ENCODE measurements around the gene CTIF.

The CTIF gene

GRCh38 chr18:48705043-48705442 lies 166.2 kb downstream of the CTIF start:
- no peak for TF ChIP-seq CTCF (IDR thresholded peaks at IDR 0.05; ENCODE audit: low read depth, low read length)
- no peak for DNase-seq
- Histone ChIP-seq H3K4me1 (no peaks in the 10 kb centered on the region), H3K27me3 (no peaks in the 10 kb centered on the region), H3K4me3 (ENCODE audit: low read depth, low read length) (no peak overlapping the region), H3K9me3 (no peaks in the 10 kb centered on the region), H3K36me3 (no peaks in the 10 kb centered on the region)

GRCh38 chr18:48705531-48705930 lies 166.7 kb downstream of the CTIF start:
- no peak for TF ChIP-seq CTCF (IDR thresholded peaks at IDR 0.05; ENCODE audit: low read depth, low read length)
- Histone ChIP-seq H3K9me3 (no peaks in the 10 kb centered on the region), H3K4me3 (ENCODE audit: low read depth, low read length) (no peak overlapping the region), H3K4me1 (no peaks in the 10 kb centered on the region), H3K27me3 (no peaks in the 10 kb centered on the region), H3K36me3 (no peaks in the 10 kb centered on the region)
- DNase-seq = no peak

DNA sequence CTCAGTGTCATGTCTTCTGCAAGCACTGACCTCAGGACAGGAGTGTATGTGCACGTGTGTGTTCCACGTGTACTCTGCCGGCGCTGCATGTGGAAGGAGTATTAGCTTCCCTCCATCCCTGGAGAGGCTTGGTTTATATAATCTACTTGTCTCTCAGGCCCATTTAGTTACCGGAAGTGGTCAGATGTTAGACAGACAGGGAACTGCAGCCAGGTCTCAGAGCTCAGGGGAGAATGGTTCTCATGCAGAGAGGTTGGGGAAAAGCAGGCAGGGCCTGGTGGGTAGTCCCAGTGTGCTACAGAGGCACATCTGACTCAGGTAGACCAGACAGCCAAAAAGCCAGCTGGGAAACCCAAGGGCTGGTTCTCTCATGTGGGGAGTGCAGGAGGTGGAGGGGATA lies 167.9 kb downstream of the CTIF start:
- Histone ChIP-seq H3K4me3 (ENCODE audit: low read depth, low read length) (no peak overlapping the region), H3K4me1 (no peaks in the 10 kb centered on the region), H3K27me3 (no peaks in the 10 kb centered on the region), H3K9me3 (no peaks in the 10 kb centered on the region), H3K36me3 (no peaks in the 10 kb centered on the region)
- TF ChIP-seq CTCF (IDR thresholded peaks at IDR 0.05; ENCODE audit: low read depth, low read length) = no peak
- no peak for DNase-seq

DNA sequence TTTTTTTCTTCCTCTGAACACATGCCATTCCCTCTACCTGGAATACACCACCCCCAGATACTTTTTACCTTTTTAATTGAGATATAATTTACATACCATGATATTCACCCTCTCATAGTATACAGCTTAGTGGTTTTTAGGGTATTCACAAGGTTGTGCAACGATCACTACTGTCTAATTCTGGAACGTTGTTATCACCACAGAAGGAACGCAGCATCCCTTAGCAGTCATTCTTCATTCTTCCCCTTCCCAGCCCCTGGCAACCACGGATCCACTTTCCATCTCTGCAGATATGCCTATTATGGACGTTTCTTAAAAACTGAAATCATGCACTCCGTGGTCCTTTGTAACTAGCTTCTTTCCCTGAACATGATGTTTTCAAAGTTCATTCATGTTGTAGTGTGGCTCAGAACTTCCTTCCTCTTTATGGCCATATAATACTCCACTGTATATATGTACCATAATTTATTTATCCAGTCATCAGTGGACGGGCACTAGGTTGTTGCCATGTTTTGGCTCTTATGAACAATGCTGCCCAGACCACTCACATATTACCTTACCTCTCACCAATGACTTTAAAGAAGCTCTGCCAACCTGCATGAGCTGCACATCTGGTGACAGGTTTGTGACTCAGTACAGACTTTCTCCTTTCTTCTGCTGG lies 168.9 kb downstream of the CTIF start:
- DNase-seq = no peak
- no peaks in the 10 kb centered on the region for H3K9me3 ChIP-seq
- H3K27me3 ChIP-seq = no peaks in the 10 kb centered on the region
- no peak for TF ChIP-seq CTCF (IDR thresholded peaks at IDR 0.05; ENCODE audit: low read depth, low read length)
- peaks cover 3% of the 10 kb centered on the region; the same call in 1 of the 2 replicates for H3K4me1 ChIP-seq
- no peak overlapping the region for H3K4me3 ChIP-seq (ENCODE audit: low read depth, low read length)
- H3K36me3 ChIP-seq = no peaks in the 10 kb centered on the region

- H3K27me3 ChIP-seq = no peaks in the 10 kb centered on the region
- no peak for TF ChIP-seq CTCF (IDR thresholded peaks at IDR 0.05; ENCODE audit: low read depth, low read length)
- H3K4me3 ChIP-seq (ENCODE audit: low read depth, low read length) = no peak overlapping the region
- no peaks in the 10 kb centered on the region for H3K36me3 ChIP-seq
- H3K9me3 ChIP-seq = no peaks in the 10 kb centered on the region
- no peak for DNase-seq
- peaks cover 3% of the 10 kb centered on the region; the same call in 1 of the 2 replicates for H3K4me1 ChIP-seq
Measured at GRCh38 chr18:48708807-48709206, 170.0 kb downstream of the CTIF start.

DNA sequence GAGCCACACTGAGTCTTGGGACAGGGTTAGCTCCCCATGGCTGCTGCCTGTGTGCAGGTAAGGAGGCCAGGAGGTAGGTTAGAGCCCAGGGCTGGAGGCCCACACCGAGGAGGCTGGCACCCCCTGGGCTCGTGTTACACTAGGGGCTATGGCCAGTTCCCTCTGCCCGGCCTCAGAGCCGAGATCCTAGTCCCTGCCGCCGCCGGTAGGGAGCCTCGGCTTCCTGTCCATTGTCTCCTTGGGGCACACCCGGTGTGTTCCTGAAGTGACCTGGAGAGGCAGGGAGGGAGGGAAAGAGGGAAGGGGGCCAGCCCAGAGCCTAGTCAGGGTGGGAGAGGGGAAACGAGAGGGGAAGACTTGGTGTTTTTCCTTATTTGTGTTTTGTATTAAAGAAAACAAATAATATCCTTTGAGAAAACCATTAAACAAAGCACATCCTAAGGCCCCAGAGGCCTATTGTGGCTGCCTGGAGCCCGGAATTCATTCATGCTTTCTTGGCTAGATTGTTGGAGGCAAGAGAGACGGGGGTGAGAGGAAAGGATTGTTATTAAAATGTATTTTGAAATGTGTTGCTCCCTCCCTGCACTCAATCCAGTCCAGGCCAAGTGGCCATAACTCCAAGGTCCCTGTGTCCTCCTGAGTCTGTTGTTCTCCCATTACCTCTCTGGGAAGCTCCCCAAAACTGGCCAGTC lies 170.7 kb downstream of the CTIF start:
- Histone ChIP-seq H3K4me1 (peaks cover 3% of the 10 kb centered on the region; the same call in 1 of the 2 replicates), H3K27me3 (no peaks in the 10 kb centered on the region), H3K4me3 (ENCODE audit: low read depth, low read length) (no peak overlapping the region), H3K36me3 (no peaks in the 10 kb centered on the region), H3K9me3 (no peaks in the 10 kb centered on the region)
- DNase-seq = no peak
- no peak for TF ChIP-seq CTCF (IDR thresholded peaks at IDR 0.05; ENCODE audit: low read depth, low read length)

All from BE2C (cell line).